Muscle layer of duodenum (tissue), 2 donors: ENCODE measurements around the gene PLEKHD1.

ENCODE experiments used
- H3K27ac ChIP-seq: one replicate; pipeline ENCODE4 v1.7.0; 2013; ENCODE audit warnings: mild to moderate bottlenecking, low read length
- H3K27me3 ChIP-seq: one replicate; pipeline ENCODE4 v1.7.0; 2013; ENCODE audit warnings: low read depth, mild to moderate bottlenecking, control low read depth, low read length
- H3K36me3 ChIP-seq, 2 donors: one replicate each; pipeline ENCODE4 v1.7.0; 2013; ENCODE audit warnings: low read length in 2 of 2, control low read depth in 1 of 2, mild to moderate bottlenecking in 1 of 2; ENCODE audit not compliant: insufficient read depth in 2 of 2, control insufficient read depth in 1 of 2
- H3K4me1 ChIP-seq, 2 donors: one replicate each; pipeline ENCODE4 v1.7.0; 2013; ENCODE audit warnings: low read length in 2 of 2, mild to moderate bottlenecking in 2 of 2, control low read depth in 1 of 2, moderate library complexity in 1 of 2; ENCODE audit not compliant: insufficient read depth in 2 of 2, control insufficient read depth in 1 of 2
- H3K4me3 ChIP-seq, 2 donors: one replicate each; pipeline ENCODE4 v1.7.0; 2013; ENCODE audit warnings: low read length in 2 of 2, low read depth in 1 of 2, mild to moderate bottlenecking in 1 of 2
- H3K9me3 ChIP-seq, 2 donors: one replicate each; pipeline ENCODE4 v1.7.0; 2013; ENCODE audit warnings: low read length in 2 of 2, control low read depth in 1 of 2, mild to moderate bottlenecking in 1 of 2; ENCODE audit not compliant: control insufficient read depth in 1 of 2
- donor health status: healthy.

Gene PLEKHD1

DNA sequence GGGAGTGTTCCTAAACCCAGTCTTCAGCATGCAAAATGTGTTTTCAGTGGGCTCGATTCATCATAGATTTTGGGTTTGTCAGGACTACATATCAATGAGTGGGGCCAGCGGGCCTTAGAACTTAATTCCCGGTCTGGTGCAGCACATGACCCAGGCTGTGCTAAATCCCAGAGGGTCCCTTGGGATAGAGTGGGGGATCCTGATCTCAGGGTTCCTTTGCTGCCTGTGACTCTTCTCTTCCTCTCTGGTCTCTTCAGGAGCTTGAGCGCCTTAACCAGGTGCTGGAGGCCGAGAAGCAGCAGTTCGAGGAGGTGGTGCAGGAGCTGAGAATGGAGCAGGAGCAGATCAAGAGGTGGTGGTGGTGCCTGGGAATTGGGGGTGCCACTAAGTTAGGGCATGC is 37.5 kb downstream of the PLEKHD1 start:
- H3K4me3 ChIP-seq: no peak overlapping the region
- no peaks in the 10 kb centered on the region for H3K27me3 ChIP-seq
- H3K27ac ChIP-seq: no peak overlapping the region
- H3K4me1 ChIP-seq: no peaks in the 10 kb centered on the region
- no peaks in the 10 kb centered on the region for H3K9me3 ChIP-seq
- H3K36me3 ChIP-seq: no peaks in the 10 kb centered on the region

DNA sequence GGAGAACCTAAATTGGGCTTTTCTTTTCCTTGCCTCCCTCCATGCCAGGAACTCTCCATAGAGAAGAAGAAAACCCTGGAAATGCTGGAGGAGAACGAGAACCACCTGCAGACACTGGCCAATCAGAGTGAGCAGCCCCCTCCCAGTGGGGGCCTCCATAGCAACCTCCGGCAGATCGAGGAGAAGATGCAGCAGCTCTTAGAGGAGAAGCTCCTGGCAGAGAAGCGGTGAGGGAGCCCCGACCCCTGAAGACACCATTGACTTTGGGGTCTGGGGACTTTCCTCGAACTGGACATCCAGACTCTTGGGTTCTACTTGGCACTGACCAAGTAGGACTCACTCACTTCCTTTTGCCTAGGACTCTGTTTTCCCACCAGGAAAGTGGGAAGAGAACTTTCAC is 41.4 kb downstream of the PLEKHD1 start:
- H3K36me3 ChIP-seq: no peaks in the 10 kb centered on the region
- no peaks in the 10 kb centered on the region for H3K4me1 ChIP-seq
- no peaks in the 10 kb centered on the region for H3K27me3 ChIP-seq
- H3K27ac ChIP-seq: no peak overlapping the region
- H3K9me3 ChIP-seq: no peaks in the 10 kb centered on the region
- no peak overlapping the region for H3K4me3 ChIP-seq

DNA sequence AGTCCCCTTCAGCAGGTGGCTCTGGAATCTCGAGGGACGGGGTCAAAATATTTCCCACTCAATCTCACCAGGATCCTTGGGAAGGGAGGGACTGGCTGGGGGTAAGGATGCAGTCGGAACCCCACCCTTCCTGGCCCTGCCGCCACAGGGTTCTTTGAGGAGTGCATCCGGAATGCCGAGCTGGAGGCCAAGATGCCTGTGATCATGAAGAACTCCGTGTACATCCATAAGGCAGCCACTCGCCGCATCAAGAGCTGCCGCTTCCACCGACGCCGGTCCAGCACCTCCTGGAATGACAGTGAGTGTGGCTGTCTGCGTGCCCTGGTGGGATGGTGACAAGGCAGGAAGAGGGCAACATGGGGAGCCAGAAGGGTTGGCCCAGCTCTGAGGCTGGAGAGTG is 43.1 kb downstream of the PLEKHD1 start:
- H3K4me1 ChIP-seq: no peaks in the 10 kb centered on the region
- H3K9me3 ChIP-seq: no peaks in the 10 kb centered on the region
- H3K36me3 ChIP-seq: no peaks in the 10 kb centered on the region
- H3K27ac ChIP-seq: no peak overlapping the region
- no peaks in the 10 kb centered on the region for H3K27me3 ChIP-seq
- no peak overlapping the region for H3K4me3 ChIP-seq

DNA sequence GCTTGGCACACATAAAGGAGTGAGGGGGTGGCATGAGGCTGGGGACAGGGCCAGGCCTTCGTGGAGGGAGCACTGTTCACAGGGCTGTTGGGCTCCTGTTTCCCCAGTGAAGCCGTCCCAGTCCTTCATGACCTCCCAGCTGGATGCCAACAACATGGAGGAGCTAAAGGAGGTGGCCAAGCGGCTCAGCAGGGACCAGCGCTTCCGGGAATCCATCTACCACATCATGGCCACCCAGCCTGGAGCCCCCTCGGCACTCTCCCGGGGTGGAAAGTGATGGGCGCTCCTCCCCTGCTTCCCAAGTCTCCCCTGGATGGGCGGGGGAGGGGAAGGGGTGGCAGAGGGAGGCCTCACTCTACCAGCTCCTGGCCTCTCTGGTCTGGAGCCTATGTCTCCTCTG is 43.6 kb downstream of the PLEKHD1 start:
- H3K27ac ChIP-seq: no peak overlapping the region

DNA sequence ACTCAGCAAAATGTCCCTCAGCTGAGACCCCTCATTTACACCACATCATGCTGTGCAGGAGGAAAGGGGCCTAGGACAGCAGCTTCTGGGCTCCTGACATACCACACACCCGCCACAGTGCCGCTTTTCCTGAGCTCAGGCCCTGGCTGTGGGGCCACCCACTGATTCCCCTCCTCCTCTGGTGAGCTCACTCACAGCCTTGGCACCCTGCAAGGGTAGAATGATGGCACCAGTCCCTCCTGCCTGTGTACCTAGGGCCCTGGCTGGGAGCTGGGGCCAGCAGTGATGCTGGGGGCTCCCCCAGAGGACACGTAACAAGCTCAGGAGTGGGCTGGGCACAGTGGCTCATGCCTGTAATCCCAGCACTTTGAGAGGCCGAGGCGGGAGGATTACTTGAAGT is 44.4 kb downstream of the PLEKHD1 start:
- no peak overlapping the region for H3K27ac ChIP-seq
- no peaks in the 10 kb centered on the region for H3K9me3 ChIP-seq
- H3K36me3 ChIP-seq: no peaks in the 10 kb centered on the region
- H3K4me3 ChIP-seq: no peak overlapping the region
- no peaks in the 10 kb centered on the region for H3K27me3 ChIP-seq
- H3K4me1 ChIP-seq: no peaks in the 10 kb centered on the region

More for the DNA sequence above, 43.6 kb downstream of the PLEKHD1 start:
- Histone ChIP-seq H3K36me3 (no peaks in the 10 kb centered on the region), H3K27me3 (no peaks in the 10 kb centered on the region), H3K9me3 (no peaks in the 10 kb centered on the region), H3K4me1 (no peaks in the 10 kb centered on the region), H3K4me3 (no peak overlapping the region)

DNA sequence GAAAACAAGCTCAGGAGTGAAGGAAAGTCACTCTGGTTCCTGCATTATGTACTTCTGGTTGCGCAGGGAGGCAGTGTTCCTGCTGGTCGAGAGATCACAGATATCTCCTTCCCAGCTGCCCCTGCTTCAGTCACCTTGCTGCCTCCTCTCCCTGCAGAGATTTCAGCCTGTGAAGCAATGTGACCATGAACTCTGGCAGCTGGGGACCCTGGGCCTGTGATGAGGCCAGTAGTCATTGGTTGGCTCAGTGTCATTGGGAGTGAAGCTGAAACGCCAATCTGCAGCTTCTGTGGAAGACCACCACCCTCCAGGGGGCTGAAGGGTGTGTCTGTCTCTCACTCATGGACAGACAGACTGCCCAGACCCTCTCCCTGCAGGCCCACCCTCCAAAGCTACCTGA is 45.0 kb downstream of the PLEKHD1 start:
- no peaks in the 10 kb centered on the region for H3K27me3 ChIP-seq
- no peaks in the 10 kb centered on the region for H3K9me3 ChIP-seq
- no peak overlapping the region for H3K27ac ChIP-seq
- H3K36me3 ChIP-seq: no peaks in the 10 kb centered on the region
- no peaks in the 10 kb centered on the region for H3K4me1 ChIP-seq
- H3K4me3 ChIP-seq: no peak overlapping the region

- Histone ChIP-seq H3K36me3 (no peaks in the 10 kb centered on the region), H3K4me1 (no peaks in the 10 kb centered on the region), H3K27ac (no peak overlapping the region), H3K9me3 (no peaks in the 10 kb centered on the region), H3K4me3 (no peak overlapping the region), H3K27me3 (no peaks in the 10 kb centered on the region)
These were observed 45.6 kb downstream of the PLEKHD1 start for GRCh38 chr14:69530095-69530494.

DNA sequence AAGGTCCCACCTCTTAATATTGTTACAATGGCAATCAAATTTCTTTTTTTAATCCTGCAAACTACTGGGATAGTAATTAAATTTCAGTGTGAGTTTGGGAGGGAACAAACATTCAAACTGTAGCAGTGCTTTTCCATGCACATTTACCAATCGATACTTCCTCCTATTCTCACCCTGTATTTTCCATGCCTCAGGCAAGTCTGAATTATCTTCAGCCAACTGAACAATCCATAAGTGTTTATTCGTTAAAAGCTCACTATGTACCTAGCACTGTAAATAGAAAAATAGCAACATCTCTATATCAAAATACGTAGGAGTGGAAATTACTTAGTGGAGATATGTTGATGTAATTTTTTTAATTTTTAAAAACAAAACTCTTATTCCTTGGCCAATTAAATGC is 46.6 kb downstream of the PLEKHD1 start:
- H3K27me3 ChIP-seq: no peaks in the 10 kb centered on the region
- H3K4me1 ChIP-seq: no peaks in the 10 kb centered on the region

DNA sequence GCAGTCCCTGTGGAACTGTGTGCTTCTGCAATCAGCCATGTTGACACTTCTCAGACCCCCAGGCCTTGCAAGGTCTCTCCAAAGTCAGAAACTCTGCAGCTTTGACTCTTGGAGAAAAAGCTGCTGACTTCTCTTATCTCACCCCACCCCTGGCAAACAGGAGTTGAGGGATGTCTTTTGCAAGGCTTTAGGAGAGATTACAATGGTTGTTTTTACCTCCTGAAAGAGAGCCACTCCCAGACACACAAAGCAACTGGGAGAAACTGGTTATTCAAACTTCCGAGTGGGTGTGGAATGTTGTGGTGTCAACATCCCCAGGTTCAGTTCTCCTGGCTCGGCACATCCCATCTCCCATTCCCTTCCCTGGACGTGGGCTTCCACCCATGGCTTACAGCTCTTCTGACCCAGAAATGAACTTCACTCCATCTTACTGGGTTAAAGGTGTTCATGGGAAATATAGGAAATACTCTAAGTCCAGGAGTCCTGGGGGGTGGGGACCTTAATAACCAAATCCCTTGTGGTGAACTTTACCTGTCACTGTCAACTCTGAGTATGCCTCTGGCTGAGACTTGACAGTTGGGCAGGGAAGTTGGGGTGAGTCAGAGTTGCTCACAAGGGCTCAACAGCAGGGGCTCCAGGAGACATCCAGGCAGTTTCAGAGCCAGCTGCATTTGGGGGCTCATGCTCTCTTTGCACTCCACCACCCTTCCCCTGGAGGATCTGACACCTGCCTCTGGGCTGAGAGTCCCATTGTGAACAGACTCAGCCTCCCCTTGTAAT is 48.2 kb downstream of the PLEKHD1 start:
- Histone ChIP-seq H3K27me3 (no peaks in the 10 kb centered on the region), H3K4me1 (no peaks in the 10 kb centered on the region), H3K36me3 (no peaks in the 10 kb centered on the region), H3K27ac (no peak overlapping the region), H3K4me3 (no peak overlapping the region), H3K9me3 (no peaks in the 10 kb centered on the region)

More for the DNA sequence above, 46.6 kb downstream of the PLEKHD1 start:
- H3K27ac ChIP-seq: no peak overlapping the region
- no peak overlapping the region for H3K4me3 ChIP-seq
- H3K9me3 ChIP-seq: no peaks in the 10 kb centered on the region
- H3K36me3 ChIP-seq: no peaks in the 10 kb centered on the region

DNA sequence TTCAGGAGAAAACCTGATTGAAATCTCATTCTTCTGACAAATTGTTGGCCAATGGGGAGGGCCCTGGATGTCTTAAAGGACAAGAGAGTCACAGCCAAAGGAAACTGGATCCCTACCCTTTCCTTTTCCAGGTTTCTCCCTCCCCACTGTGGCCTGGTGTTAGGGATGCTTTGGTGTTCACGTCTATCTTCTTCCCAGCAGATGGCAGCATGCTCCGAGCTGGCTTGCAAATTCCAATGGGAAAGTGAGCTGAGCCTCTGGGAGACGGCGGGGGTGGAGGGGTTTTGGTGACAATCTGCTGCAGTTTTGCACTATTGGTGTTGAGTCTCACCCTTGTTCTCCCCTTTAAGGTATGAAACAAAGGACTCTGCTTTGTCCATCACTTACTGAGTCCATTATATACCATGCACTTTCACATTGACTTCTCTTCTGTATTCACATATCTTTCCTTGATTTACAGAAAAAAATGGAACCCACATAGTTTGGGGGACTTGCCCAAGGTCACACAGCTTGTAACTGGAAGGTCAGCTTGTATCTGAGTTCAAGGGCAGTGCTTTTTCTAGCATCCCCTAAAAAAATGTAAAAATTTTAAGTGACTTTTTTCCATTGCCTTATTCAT is 50.8 kb downstream of the PLEKHD1 start:
- Histone ChIP-seq H3K4me3 (no peak overlapping the region), H3K9me3 (no peaks in the 10 kb centered on the region), H3K27ac (no peak overlapping the region), H3K27me3 (no peaks in the 10 kb centered on the region), H3K36me3 (no peaks in the 10 kb centered on the region), H3K4me1 (no peaks in the 10 kb centered on the region)

GRCh38 chr14:69536971-69537370 is 52.4 kb downstream of the PLEKHD1 start:
- Histone ChIP-seq H3K9me3 (no peaks in the 10 kb centered on the region), H3K36me3 (no peaks in the 10 kb centered on the region), H3K27ac (no peak overlapping the region), H3K27me3 (no peaks in the 10 kb centered on the region), H3K4me1 (no peaks in the 10 kb centered on the region), H3K4me3 (no peak overlapping the region)

DNA sequence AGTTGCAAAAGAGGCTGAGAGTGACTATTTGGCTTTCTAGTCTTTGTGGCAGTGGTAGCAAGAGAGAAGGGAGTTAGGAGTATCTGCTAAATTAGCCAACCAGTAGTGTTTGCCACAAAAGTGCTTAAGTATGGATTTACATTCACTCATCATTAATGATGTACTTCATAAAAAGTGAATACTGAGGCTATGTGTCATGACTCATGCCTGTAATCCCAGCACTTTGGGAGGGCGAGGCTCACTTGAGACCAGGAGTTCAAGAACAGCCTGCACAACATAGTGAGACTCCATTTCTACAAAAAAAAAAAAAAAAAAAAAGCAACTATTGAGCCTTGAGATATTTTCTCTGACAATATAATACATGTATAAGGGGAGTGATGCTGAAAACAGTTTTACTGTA is 53.4 kb downstream of the PLEKHD1 start:
- Histone ChIP-seq H3K4me1 (no peaks in the 10 kb centered on the region), H3K27ac (no peak overlapping the region), H3K36me3 (no peaks in the 10 kb centered on the region), H3K9me3 (no peaks in the 10 kb centered on the region), H3K27me3 (no peaks in the 10 kb centered on the region), H3K4me3 (no peak overlapping the region)
